GM23338 (cell line): ENCODE measurements around the gene POLD4. TPM values are rescaled to one million over a fixed set of nuclear protein-coding genes. Genes with fewer than 3 reads are reported as not detected.

Experiments used
- ZNF331 ChIP-seq: fragments of 250-450 bp; sonication (Bioruptor Pico); IDR thresholded peaks from 2 replicates; pipeline ENCODE4 v1.5.0; 2020; ENCODE audit warnings: low read depth, mild to moderate bottlenecking, moderate library complexity
- polyA plus RNA-seq: library from polyadenylated mRNA; unstranded; fragments of >200 nt; fragmentation: Nextera tagmentation; extraction: Ambion mirVana; gene quantifications from 2 replicates; pipeline ENCODE4 v1.2.1, GENCODE V29; 2016
- total RNA-seq: library from RNA; depleted of rRNA; stranded (reverse); fragments of >200 nt; shearing (Covaris generic); gene quantifications from 2 replicates; pipeline ENCODE4 v1.2.3, GENCODE V29; 2014
- TF ChIP-seq, protein P1 (sequence below): fragments of 250-450 bp; sonication (Bioruptor Pico); IDR thresholded peaks from 2 replicates; pipeline ENCODE4 v1.5.0; 2020; ENCODE audit warnings: mild to moderate bottlenecking, moderate library complexity
- TF ChIP-seq, protein P2 (sequence below): IDR thresholded peaks from one replicate; pipeline ENCODE4 v1.6.1; 2018; ENCODE audit warnings: antibody characterized with exemption; ENCODE audit not compliant: unreplicated experiment

POLD4 gene
- total and polyA plus RNA-seq, 2 experiments from 2014 or later = 16.2 to 23.0 TPM

DNA sequence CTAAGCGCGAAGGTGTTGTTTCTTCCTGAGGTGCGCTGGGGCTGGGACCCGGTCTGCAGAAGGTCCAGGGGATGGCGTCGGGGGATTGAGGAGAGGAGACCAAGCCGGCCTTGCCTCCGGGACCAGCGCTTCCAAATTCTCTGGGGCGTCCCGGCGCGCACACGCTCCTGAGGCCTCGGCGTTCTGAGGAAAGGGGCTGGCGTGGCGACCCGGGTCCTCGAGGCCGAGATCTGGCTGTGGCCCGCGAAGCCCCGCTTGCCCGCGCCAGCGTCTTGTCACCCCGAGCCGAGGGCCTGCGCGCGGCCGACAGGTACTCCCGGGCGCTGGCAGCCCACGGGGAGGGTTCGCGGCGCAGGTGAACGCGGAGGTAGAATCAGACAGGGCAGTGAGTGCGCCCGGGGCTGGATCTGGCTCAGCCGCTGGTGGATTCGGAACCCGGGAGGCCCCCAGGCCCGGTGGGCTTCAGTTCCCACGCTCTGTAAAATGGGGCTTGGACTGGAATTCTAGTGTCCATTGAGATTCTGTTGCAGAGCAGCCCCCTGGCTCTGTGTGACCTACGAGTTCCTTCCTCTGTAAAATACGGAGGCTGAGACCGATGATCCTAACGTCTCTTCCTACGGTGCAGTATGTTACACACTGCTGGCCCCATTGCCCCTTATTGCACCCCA, 35.3 kb downstream of the POLD4 start (continued):
- TF ChIP-seq, protein P1, sequence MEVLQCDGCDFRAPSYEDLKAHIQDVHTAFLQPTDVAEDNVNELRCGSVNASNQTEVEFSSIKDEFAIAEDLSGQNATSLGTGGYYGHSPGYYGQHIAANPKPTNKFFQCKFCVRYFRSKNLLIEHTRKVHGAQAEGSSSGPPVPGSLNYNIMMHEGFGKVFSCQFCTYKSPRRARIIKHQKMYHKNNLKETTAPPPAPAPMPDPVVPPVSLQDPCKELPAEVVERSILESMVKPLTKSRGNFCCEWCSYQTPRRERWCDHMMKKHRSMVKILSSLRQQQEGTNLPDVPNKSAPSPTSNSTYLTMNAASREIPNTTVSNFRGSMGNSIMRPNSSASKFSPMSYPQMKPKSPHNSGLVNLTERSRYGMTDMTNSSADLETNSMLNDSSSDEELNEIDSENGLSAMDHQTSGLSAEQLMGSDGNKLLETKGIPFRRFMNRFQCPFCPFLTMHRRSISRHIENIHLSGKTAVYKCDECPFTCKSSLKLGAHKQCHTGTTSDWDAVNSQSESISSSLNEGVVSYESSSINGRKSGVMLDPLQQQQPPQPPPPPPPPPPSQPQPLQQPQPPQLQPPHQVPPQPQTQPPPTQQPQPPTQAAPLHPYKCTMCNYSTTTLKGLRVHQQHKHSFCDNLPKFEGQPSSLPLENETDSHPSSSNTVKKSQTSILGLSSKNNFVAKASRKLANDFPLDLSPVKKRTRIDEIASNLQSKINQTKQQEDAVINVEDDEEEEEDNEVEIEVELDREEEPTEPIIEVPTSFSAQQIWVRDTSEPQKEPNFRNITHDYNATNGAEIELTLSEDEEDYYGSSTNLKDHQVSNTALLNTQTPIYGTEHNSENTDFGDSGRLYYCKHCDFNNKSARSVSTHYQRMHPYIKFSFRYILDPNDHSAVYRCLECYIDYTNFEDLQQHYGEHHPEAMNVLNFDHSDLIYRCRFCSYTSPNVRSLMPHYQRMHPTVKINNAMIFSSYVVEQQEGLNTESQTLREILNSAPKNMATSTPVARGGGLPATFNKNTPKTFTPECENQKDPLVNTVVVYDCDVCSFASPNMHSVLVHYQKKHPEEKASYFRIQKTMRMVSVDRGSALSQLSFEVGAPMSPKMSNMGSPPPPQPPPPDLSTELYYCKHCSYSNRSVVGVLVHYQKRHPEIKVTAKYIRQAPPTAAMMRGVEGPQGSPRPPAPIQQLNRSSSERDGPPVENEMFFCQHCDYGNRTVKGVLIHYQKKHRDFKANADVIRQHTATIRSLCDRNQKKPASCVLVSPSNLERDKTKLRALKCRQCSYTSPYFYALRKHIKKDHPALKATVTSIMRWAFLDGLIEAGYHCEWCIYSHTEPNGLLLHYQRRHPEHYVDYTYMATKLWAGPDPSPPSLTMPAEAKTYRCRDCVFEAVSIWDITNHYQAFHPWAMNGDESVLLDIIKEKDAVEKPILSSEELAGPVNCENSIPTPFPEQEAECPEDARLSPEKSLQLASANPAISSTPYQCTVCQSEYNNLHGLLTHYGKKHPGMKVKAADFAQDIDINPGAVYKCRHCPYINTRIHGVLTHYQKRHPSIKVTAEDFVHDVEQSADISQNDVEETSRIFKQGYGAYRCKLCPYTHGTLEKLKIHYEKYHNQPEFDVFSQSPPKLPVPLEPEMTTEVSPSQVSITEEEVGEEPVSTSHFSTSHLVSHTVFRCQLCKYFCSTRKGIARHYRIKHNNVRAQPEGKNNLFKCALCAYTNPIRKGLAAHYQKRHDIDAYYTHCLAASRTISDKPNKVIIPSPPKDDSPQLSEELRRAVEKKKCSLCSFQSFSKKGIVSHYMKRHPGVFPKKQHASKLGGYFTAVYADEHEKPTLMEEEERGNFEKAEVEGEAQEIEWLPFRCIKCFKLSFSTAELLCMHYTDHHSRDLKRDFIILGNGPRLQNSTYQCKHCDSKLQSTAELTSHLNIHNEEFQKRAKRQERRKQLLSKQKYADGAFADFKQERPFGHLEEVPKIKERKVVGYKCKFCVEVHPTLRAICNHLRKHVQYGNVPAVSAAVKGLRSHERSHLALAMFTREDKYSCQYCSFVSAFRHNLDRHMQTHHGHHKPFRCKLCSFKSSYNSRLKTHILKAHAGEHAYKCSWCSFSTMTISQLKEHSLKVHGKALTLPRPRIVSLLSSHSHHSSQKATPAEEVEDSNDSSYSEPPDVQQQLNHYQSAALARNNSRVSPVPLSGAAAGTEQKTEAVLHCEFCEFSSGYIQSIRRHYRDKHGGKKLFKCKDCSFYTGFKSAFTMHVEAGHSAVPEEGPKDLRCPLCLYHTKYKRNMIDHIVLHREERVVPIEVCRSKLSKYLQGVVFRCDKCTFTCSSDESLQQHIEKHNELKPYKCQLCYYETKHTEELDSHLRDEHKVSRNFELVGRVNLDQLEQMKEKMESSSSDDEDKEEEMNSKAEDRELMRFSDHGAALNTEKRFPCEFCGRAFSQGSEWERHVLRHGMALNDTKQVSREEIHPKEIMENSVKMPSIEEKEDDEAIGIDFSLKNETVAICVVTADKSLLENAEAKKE (CRISPR knock-in tag) = no peak
- TF ChIP-seq ZNF331 (CRISPR knock-in tag) = no peak
- TF ChIP-seq, protein P2, sequence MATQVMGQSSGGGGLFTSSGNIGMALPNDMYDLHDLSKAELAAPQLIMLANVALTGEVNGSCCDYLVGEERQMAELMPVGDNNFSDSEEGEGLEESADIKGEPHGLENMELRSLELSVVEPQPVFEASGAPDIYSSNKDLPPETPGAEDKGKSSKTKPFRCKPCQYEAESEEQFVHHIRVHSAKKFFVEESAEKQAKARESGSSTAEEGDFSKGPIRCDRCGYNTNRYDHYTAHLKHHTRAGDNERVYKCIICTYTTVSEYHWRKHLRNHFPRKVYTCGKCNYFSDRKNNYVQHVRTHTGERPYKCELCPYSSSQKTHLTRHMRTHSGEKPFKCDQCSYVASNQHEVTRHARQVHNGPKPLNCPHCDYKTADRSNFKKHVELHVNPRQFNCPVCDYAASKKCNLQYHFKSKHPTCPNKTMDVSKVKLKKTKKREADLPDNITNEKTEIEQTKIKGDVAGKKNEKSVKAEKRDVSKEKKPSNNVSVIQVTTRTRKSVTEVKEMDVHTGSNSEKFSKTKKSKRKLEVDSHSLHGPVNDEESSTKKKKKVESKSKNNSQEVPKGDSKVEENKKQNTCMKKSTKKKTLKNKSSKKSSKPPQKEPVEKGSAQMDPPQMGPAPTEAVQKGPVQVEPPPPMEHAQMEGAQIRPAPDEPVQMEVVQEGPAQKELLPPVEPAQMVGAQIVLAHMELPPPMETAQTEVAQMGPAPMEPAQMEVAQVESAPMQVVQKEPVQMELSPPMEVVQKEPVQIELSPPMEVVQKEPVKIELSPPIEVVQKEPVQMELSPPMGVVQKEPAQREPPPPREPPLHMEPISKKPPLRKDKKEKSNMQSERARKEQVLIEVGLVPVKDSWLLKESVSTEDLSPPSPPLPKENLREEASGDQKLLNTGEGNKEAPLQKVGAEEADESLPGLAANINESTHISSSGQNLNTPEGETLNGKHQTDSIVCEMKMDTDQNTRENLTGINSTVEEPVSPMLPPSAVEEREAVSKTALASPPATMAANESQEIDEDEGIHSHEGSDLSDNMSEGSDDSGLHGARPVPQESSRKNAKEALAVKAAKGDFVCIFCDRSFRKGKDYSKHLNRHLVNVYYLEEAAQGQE = no peak
